Measurements from ENCODE around the gene DIABLO.

The DIABLO gene

DNA sequence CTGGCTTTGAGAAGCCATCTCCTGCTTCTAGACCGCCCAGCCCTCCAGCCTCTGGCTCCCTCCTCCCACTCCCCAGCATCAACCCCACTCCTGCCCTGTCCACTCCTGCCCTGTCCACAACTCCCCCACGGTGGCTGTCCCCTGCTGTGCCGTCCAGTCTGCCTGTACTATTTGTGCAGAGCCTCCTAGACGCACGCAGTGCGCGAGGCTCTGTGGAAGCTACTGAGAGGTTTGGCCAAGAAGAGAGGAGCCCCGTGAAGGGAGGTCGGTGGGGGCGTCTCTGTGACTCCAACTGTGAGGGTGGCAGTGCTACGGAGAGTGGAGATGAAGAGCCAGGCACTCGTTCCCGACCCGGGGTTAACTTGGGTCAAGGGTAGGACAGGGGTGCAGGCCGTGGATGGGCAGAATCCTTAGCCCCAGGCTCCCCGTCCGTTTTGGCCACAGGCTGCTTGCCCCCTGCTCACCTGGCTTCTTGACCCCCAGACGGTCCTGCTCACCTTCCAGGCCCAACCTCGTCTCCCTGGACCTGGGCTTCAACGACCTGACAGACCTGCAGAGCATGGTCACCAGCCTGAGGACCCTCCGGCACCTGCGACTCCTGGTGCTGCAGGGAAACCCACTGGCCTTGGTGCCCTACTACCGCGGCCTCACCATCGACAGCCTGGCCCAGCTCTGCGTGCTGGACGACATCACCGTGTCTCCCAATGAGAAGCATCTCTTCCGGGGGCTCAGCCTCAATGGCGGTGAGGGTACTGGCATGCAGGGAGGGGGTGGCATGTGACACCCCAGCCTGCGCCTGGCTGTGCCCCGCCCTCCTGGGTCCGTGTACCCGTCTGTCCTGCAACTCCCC lies 36.0 kb downstream of the DIABLO start:
- no peaks in the 10 kb centered on the region for H3K9me2 ChIP-seq (replicated peaks; ENCODE audit: control insufficient read depth, low read length)
- H3K27ac ChIP-seq (ENCODE audit: low read depth, low read length): no peak overlapping the region
- no peaks in the 10 kb centered on the region for H4K20me1 ChIP-seq (ENCODE audit: control insufficient read depth, insufficient read depth, low read depth, low read length)
- H3K36me3 ChIP-seq (ENCODE audit: control insufficient read depth, low read length): no peaks in the 10 kb centered on the region
- no peaks in the 10 kb centered on the region for H3K9me3 ChIP-seq (ENCODE audit: control insufficient read depth, insufficient read depth, low read length)
- H3K4me2 ChIP-seq (ENCODE audit: low read length): no peak overlapping the region
- no peak overlapping the region for H3K4me3 ChIP-seq (ENCODE audit: low read length)
- H3F3A ChIP-seq (ENCODE audit: control insufficient read depth, insufficient read depth): no peaks in the 10 kb centered on the region
- no peaks in the 10 kb centered on the region for H3K4me1 ChIP-seq (ENCODE audit: control insufficient read depth, low read length)
- TF ChIP-seq, protein P1, sequence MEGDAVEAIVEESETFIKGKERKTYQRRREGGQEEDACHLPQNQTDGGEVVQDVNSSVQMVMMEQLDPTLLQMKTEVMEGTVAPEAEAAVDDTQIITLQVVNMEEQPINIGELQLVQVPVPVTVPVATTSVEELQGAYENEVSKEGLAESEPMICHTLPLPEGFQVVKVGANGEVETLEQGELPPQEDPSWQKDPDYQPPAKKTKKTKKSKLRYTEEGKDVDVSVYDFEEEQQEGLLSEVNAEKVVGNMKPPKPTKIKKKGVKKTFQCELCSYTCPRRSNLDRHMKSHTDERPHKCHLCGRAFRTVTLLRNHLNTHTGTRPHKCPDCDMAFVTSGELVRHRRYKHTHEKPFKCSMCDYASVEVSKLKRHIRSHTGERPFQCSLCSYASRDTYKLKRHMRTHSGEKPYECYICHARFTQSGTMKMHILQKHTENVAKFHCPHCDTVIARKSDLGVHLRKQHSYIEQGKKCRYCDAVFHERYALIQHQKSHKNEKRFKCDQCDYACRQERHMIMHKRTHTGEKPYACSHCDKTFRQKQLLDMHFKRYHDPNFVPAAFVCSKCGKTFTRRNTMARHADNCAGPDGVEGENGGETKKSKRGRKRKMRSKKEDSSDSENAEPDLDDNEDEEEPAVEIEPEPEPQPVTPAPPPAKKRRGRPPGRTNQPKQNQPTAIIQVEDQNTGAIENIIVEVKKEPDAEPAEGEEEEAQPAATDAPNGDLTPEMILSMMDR (IDR thresholded peaks at IDR 0.05; ENCODE audit: low read depth, low read length, poor library complexity, severe bottlenecking): no peak
- TF ChIP-seq EZH2phosphoT487 (IDR thresholded peaks at IDR 0.05; ENCODE audit: borderline replicate concordance, low read length): no peak
- no peaks in the 10 kb centered on the region for H3K27me3 ChIP-seq (ENCODE audit: control insufficient read depth, low read length)
- no peaks in the 10 kb centered on the region for H3K79me2 ChIP-seq (ENCODE audit: control insufficient read depth, low read length)

DNA sequence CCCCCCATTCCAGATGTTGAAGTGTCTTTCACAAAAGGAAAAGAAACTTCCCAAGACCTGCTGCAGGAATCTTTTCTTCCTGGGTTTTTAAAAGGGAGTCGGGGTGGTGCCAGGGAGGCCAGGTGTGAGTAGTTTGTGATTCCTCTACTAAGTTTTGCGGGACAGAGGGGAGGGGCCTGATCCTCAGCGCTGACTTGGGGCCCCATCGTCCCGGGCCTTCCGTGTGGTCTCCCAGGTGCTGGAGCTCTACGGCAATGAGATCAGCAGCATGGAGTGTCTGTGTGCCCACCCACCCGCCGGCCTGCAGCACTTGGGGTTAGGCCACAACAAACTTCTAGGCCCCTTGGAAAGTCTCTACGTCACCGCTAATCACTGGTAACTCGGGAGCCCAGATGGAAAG lies 38.4 kb downstream of the DIABLO start:
- no peak overlapping the region for H3K4me3 ChIP-seq (ENCODE audit: low read length)
- no peaks in the 10 kb centered on the region for H3K9me2 ChIP-seq (replicated peaks; ENCODE audit: control insufficient read depth, low read length)
- H3K9me3 ChIP-seq (ENCODE audit: control insufficient read depth, insufficient read depth, low read length): no peaks in the 10 kb centered on the region
- H3K36me3 ChIP-seq (ENCODE audit: control insufficient read depth, low read length): no peaks in the 10 kb centered on the region
- peaks cover 16% of the 10 kb centered on the region for H3K27me3 ChIP-seq (ENCODE audit: control insufficient read depth, low read length)
- H4K20me1 ChIP-seq (ENCODE audit: control insufficient read depth, insufficient read depth, low read depth, low read length): no peaks in the 10 kb centered on the region
- no peaks in the 10 kb centered on the region for H3K79me2 ChIP-seq (ENCODE audit: control insufficient read depth, low read length)
- H3K27ac ChIP-seq (ENCODE audit: low read depth, low read length): no peak overlapping the region
- H3F3A ChIP-seq (ENCODE audit: control insufficient read depth, insufficient read depth): no peaks in the 10 kb centered on the region
- TF ChIP-seq EZH2phosphoT487 (IDR thresholded peaks at IDR 0.05; ENCODE audit: borderline replicate concordance, low read length): no peak
- TF ChIP-seq, protein P1 (IDR thresholded peaks at IDR 0.05; ENCODE audit: low read depth, low read length, poor library complexity, severe bottlenecking): no peak
- peaks cover 18% of the 10 kb centered on the region for H3K4me1 ChIP-seq (ENCODE audit: control insufficient read depth, low read length)
- no peak overlapping the region for H3K4me2 ChIP-seq (ENCODE audit: low read length)

DNA sequence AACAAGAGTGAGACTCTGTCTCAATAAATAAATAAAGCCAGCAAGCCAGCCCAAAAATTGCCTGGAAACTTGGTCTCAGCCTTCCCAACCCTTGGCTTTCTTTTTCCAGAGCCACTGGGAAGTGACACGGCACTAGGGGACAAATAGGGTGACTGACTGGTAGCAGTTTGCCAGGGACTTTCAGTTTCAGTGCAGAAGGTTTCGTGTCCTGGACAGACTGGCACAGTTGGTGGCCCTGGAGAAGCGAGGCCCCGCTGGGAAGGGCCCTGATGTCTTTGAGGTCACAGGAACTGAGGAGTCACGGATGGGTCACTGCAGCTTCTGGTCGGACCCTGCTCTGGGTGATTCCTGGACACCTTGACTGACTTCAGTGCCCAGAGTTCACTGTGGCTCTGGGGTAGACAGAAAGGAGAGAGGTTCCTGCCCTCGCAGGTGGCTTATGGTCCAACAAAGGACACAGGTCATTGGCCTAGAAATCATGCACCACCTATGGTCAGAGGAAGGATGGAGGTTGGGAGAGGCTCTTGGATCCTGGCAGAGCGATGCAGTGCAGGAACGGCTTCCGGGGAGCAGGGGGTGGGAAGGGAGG lies 40.3 kb downstream of the DIABLO start:
- Histone ChIP-seq H3K9me3 (ENCODE audit: control insufficient read depth, insufficient read depth, low read length) (no peaks in the 10 kb centered on the region), H3K4me3 (ENCODE audit: low read length) (no peak overlapping the region), H3K79me2 (ENCODE audit: control insufficient read depth, low read length) (no peaks in the 10 kb centered on the region), H3K36me3 (ENCODE audit: control insufficient read depth, low read length) (no peaks in the 10 kb centered on the region), H4K20me1 (ENCODE audit: control insufficient read depth, insufficient read depth, low read depth, low read length) (no peaks in the 10 kb centered on the region), H3K27ac (ENCODE audit: low read depth, low read length) (no peak overlapping the region), H3K9me2 (replicated peaks; ENCODE audit: control insufficient read depth, low read length) (no peaks in the 10 kb centered on the region), H3K4me1 (ENCODE audit: control insufficient read depth, low read length) (peaks cover 18% of the 10 kb centered on the region), H3K4me2 (ENCODE audit: low read length) (no peak overlapping the region), H3F3A (ENCODE audit: control insufficient read depth, insufficient read depth) (no peaks in the 10 kb centered on the region), H3K27me3 (ENCODE audit: control insufficient read depth, low read length) (peaks cover 16% of the 10 kb centered on the region)
- no peak for TF ChIP-seq EZH2phosphoT487 (IDR thresholded peaks at IDR 0.05; ENCODE audit: borderline replicate concordance, low read length)
- TF ChIP-seq, protein P1 (IDR thresholded peaks at IDR 0.05; ENCODE audit: low read depth, low read length, poor library complexity, severe bottlenecking): no peak

Data from DOHH2 (cell line).